Activated naive CD4-positive, alpha-beta T cell treated with anti-CD3 and anti-CD28 coated beads, Interleukin-2, amount 50 U/mL, for 16 hours (primary cell): ENCODE data around the gene PTPN6.

Source experiments
- DNase-seq: peaks from one replicate; pipeline ENCODE4 v3.0.0-alpha.2; 2020

PTPN6 gene

GRCh38 chr12:6975297-6976032, 24.3 kb downstream of the PTPN6 start:
- DNase-seq, result no peak

- no peak for DNase-seq
These were observed 26.5 kb downstream of the PTPN6 start for GRCh38 chr12:6977653-6978052.

GRCh38 chr12:6978188-6978587, 27.0 kb downstream of the PTPN6 start:
- no peak for DNase-seq

- DNase-seq, result no peak
These were observed 27.5 kb downstream of the PTPN6 start for GRCh38 chr12:6978611-6979011.

- no peak for DNase-seq
These were observed 27.9 kb downstream of the PTPN6 start for GRCh38 chr12:6979021-6979420.

GRCh38 chr12:6979453-6979852, 28.3 kb downstream of the PTPN6 start:
- no peak for DNase-seq

GRCh38 chr12:6980075-6980474, 28.9 kb downstream of the PTPN6 start:
- no peak for DNase-seq

GRCh38 chr12:6980740-6981139, 29.6 kb downstream of the PTPN6 start:
- DNase-seq, result no peak

- DNase-seq, result no peak
These were observed 30.2 kb downstream of the PTPN6 start for GRCh38 chr12:6981152-6982052.

GRCh38 chr12:6982532-6982931, 31.4 kb downstream of the PTPN6 start:
- no peak for DNase-seq

GRCh38 chr12:6987956-6988553, 36.9 kb downstream of the PTPN6 start:
- DNase-seq, result no peak

- no peak for DNase-seq
These were observed 44.9 kb downstream of the PTPN6 start for GRCh38 chr12:6996040-6996441.

GRCh38 chr12:6998715-6999451, 47.7 kb downstream of the PTPN6 start:
- no peak for DNase-seq

GRCh38 chr12:7001921-7002591, 50.9 kb downstream of the PTPN6 start:
- DNase-seq, result no peak

- DNase-seq, result no peak
These were observed 53.2 kb downstream of the PTPN6 start for GRCh38 chr12:7004287-7004803.

GRCh38 chr12:7004840-7005239, 53.7 kb downstream of the PTPN6 start:
- DNase-seq, result no peak

- no peak for DNase-seq
These were observed 54.2 kb downstream of the PTPN6 start for GRCh38 chr12:7005311-7005710.

- DNase-seq, result no peak
These were observed 55.5 kb downstream of the PTPN6 start for GRCh38 chr12:7006639-7007038.

GRCh38 chr12:7008864-7009263, 57.7 kb downstream of the PTPN6 start:
- no peak for DNase-seq

- DNase-seq, result no peak
These were observed 58.4 kb downstream of the PTPN6 start for GRCh38 chr12:7009512-7009911.
